Duodenal mucosa (tissue), 2 donors: ENCODE measurements around the gene NDRG3.

ENCODE experiments used
- H3K27ac ChIP-seq: one replicate; pipeline ENCODE4 v1.7.0; 2013; ENCODE audit warnings: low read depth, low read length
- H3K27me3 ChIP-seq, 2 donors: one replicate each; pipeline ENCODE4 v1.7.0; 2013; ENCODE audit warnings: low read length in 2 of 2, control low read depth in 1 of 2; ENCODE audit not compliant: insufficient read depth in 2 of 2, control insufficient read depth in 1 of 2
- H3K36me3 ChIP-seq, 2 donors: one replicate each; pipeline ENCODE4 v1.7.0; 2013; ENCODE audit warnings: low read length in 2 of 2, control low read depth in 1 of 2; ENCODE audit not compliant: insufficient read depth in 2 of 2, control insufficient read depth in 1 of 2
- H3K4me1 ChIP-seq, 2 donors: one replicate each; pipeline ENCODE4 v1.7.0; 2013; ENCODE audit warnings: low read length in 2 of 2, control low read depth in 1 of 2; ENCODE audit not compliant: insufficient read depth in 2 of 2, control insufficient read depth in 1 of 2
- H3K4me3 ChIP-seq, 2 donors: one replicate each; pipeline ENCODE4 v1.7.0; 2013; ENCODE audit warnings: low read length in 2 of 2, low read depth in 1 of 2
- H3K9ac ChIP-seq, 2 donors: one replicate each; pipeline ENCODE4 v1.7.0; 2013; ENCODE audit warnings: low read length in 2 of 2, low read depth in 1 of 2
- H3K9me3 ChIP-seq, 2 donors: one replicate each; pipeline ENCODE4 v1.7.0; 2013; ENCODE audit warnings: low read length in 2 of 2, control low read depth in 1 of 2; ENCODE audit not compliant: control insufficient read depth in 1 of 2

Gene NDRG3

DNA sequence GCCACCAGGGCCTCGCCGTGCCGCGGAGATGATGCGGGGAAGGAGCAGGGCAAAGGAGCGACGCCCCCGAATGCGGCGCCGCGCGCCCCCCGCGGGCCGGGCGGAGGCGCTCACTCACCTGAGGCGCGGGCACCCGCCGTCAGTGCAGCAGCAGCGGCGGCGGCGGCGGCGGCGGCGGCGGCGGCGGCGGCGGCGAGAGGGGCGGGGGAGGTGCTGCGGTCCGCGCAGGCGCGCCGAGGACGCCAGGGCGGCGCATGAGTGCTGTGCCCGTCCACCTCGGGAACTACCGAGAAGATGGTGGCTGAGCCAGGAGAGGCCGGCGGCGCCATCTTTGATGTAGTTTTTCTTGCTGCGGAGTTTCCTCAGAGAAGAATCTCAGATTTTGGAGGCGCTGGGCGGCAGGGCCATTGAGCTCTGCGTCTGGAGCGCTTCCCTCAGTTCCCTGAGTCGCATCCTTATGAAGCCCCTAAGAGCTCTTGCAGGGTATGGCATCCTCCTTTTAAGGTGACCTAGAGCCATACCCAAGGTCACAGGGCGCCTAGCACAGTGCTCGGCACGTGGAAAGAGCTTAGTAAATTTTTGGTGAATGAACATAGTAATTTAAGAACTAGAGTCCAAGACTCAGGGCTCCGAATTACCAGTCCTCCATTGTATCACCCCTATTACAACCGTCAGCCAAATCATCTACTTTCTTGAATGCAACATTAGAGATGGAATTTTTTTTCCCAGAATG, at the start of gene NDRG3:
NDRG3 (minus strand) TSS at position 164 of the 733 bp plus-strand sequence. CDS start 24,355 bp downstream, outside the sequence.
- Histone ChIP-seq H3K36me3 (no peaks in the 10 kb centered on the region), H3K27ac (peak within 1 kb of the TSS; percentile 72), H3K9me3 (no peaks in the 10 kb centered on the region), H3K9ac (peak within 1 kb of the TSS; percentile 72 to 75), H3K4me1 (peaks cover 7 to 9% of the 10 kb centered on the region in 2 donors), H3K4me3 (peak within 1 kb of the TSS; percentile 91 to 92), H3K27me3 (no peaks in the 10 kb centered on the region)

DNA sequence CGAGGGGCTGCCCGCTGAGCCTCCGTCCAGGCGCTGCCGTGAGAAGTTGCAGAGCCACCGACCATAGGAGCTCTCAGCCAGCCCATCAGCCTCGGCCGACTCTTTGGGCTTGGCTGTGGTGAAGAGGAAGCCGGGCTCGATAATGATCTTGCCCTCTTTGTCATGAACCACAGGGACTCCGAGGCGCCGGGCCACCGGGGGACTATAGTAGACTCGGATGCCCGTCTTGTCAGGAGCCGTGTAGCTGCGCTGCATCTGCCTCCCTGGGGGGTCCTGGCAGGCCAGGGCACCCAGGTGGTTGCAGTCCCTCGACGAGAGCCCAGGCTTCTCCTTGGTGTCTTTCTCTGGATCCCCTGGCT, 48.2 kb upstream of the NDRG3 start:
- Histone ChIP-seq H3K9ac (no peak overlapping the region), H3K4me3 (no peak overlapping the region), H3K9me3 (no peaks in the 10 kb centered on the region), H3K27me3 (no peaks in the 10 kb centered on the region), H3K36me3 (peaks cover 17 to 46% of the 10 kb centered on the region in 2 donors), H3K4me1 (no peaks in the 10 kb centered on the region), H3K27ac (no peak overlapping the region)

DNA sequence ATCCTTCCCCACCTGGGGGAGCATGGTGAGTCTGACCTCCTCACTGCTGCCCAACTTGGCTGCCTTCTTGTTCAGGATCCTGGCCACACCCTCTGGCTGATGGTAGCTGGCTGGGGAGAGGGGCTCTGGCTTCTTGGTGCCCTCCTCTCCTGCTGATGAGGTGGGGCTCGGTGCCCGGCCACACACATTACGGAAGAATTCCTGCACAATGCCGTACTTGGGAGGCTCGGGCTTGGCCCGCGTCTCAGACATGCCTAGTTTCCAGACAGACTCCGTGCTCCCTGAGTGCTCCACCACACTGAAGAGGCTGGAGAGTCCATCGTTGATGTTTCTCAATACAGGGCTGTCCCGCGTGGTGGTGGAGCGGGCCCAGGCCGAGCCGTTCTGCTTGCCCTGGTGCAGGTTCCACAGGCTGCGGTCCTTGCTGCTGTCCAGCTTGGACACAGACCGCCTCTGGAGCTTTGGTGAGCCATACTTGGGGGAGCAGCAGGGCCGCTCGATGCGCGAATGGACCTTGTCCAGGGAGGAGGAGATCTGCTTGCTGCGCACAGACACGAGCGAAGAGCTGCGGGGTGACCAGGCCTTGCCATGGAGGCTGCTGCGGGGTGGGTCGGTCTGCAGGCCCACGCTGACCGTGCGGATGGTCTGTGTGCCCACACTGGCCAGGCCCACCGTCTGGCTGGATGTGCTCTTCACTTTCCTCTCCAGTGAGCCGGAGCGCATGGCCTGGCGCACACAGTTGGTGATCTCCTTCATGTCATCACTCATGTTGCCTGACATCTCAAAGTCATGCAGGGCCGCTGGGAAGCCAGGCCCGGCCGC, 47.6 kb upstream of the NDRG3 start:
- Histone ChIP-seq H3K9ac (no peak overlapping the region), H3K9me3 (no peaks in the 10 kb centered on the region), H3K4me3 (no peak overlapping the region), H3K27me3 (no peaks in the 10 kb centered on the region), H3K4me1 (no peaks in the 10 kb centered on the region), H3K36me3 (peaks cover 14 to 46% of the 10 kb centered on the region in 2 donors), H3K27ac (no peak overlapping the region)

DNA sequence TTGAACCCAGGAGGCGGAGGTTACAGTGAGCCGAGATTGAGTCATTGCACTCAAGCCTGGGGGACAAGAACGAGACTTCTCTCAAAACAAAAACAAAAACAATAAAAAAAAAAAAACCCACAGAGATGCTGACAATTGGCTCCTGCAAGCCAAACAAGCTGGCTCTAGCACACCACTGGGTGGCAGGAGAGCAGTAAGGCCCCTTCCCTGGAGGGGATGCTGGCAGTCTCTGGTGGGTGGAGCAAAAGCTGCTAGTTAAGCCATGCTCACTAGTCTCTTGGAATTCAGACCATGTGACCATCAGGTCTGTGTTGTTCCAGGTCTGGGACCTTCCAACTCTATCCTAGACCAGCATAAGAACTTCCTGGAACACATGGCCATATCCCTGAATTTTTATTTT, 46.5 kb upstream of the NDRG3 start:
- no peak overlapping the region for H3K9ac ChIP-seq
- no peak overlapping the region for H3K27ac ChIP-seq
- no peak overlapping the region for H3K4me3 ChIP-seq
- H3K9me3 ChIP-seq, result no peaks in the 10 kb centered on the region
- no peaks in the 10 kb centered on the region for H3K4me1 ChIP-seq
- peaks cover 9 to 35% of the 10 kb centered on the region in 2 donors for H3K36me3 ChIP-seq
- H3K27me3 ChIP-seq, result no peaks in the 10 kb centered on the region

DNA sequence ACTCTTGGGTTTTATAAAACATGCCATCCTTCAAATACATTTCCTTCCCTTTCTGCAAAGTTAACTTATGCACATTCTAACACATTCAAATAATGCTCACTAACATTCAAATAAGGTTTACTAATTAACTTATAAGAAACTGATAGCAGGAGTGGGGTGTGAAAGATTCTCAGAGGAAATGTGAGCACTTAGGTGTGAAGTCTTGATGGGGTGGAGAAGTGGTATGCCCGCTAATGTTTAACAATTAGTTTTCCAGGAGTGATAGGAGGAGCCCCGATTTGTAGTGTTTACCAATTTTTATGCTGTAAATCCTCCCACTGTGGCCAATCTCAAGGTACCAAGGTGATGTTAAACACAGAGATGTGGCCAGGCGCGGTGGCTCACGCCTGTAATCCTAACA, 46.0 kb upstream of the NDRG3 start:
- Histone ChIP-seq H3K27ac (no peak overlapping the region), H3K4me3 (no peak overlapping the region), H3K36me3 (peaks cover 9 to 30% of the 10 kb centered on the region in 2 donors), H3K4me1 (no peaks in the 10 kb centered on the region), H3K9me3 (no peaks in the 10 kb centered on the region), H3K27me3 (no peaks in the 10 kb centered on the region), H3K9ac (no peak overlapping the region)

DNA sequence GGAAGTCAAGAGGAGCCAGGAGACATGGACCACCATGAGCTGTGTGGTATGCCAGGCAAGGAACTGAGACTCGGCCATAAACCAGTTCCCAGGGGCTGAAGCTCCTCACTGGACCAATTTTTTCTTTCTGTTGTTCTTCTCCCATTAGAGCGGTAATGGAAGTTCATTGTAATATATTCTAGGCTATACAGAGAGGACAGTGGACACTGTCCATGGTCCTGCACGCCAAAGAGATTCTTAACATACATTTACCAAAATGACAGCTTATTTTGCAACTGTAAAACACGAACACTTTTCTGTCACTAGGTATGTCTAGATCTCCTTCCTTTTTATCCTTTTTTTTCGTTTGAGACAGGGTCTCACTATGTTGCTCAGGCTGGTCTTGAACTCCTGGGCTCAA, 40.8 kb upstream of the NDRG3 start:
- no peak overlapping the region for H3K9ac ChIP-seq
- H3K27me3 ChIP-seq, result no peaks in the 10 kb centered on the region
- H3K4me1 ChIP-seq, result no peaks in the 10 kb centered on the region
- H3K9me3 ChIP-seq, result no peaks in the 10 kb centered on the region
- H3K36me3 ChIP-seq, result peaks cover 0 to 31% of the 10 kb centered on the region in 2 donors
- no peak overlapping the region for H3K4me3 ChIP-seq
- H3K27ac ChIP-seq, result no peak overlapping the region

DNA sequence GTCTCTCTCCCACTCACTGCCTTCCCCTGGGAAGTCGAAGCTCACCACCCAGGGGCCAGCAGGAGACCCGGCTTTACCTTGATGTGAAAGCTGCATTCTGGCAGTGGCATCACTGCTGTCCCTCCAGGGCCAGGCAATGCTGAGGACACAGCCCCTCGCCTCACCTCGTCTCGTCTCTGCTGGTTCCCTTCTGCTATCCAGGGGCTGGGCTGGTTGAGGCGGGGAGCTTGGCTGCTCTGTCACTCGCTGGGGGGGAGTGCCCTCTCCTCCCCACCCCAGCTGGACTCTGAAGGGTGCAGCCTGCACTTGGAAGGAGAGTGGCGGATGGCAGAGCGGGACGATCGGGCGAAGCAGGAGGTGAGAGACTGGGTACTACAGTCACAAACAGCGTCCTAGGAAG, 40.4 kb upstream of the NDRG3 start:
- no peak overlapping the region for H3K4me3 ChIP-seq
- H3K27ac ChIP-seq, result no peak overlapping the region
- H3K9ac ChIP-seq, result no peak overlapping the region
- no peaks in the 10 kb centered on the region for H3K27me3 ChIP-seq
- no peaks in the 10 kb centered on the region for H3K4me1 ChIP-seq
- H3K36me3 ChIP-seq, result peaks cover 0 to 27% of the 10 kb centered on the region in 2 donors
- H3K9me3 ChIP-seq, result no peaks in the 10 kb centered on the region

DNA sequence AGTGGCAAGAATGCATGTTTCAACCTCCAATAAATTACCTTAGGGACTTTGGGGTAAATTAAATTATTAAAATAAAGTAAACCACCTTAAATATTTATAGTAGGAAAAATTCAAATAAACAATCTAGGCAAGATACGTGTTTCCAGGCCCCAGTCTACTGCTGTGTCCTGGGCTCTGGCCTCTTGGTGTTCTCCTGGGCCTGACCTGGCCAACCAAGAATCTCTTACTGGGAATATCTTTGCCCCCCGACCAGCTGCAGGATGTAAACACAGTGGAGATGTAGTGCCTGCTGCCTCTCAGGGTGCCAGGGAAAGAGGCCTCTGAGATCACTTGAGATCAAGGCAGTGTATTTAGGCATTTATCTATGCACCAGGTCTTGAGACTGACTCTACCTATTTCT, 39.4 kb upstream of the NDRG3 start:
- H3K4me1 ChIP-seq, result no peaks in the 10 kb centered on the region
- H3K27me3 ChIP-seq, result no peaks in the 10 kb centered on the region
- no peak overlapping the region for H3K4me3 ChIP-seq
- H3K9me3 ChIP-seq, result no peaks in the 10 kb centered on the region
- no peak overlapping the region for H3K9ac ChIP-seq
- no peak overlapping the region for H3K27ac ChIP-seq
- H3K36me3 ChIP-seq, result peaks cover 0 to 27% of the 10 kb centered on the region in 2 donors

DNA sequence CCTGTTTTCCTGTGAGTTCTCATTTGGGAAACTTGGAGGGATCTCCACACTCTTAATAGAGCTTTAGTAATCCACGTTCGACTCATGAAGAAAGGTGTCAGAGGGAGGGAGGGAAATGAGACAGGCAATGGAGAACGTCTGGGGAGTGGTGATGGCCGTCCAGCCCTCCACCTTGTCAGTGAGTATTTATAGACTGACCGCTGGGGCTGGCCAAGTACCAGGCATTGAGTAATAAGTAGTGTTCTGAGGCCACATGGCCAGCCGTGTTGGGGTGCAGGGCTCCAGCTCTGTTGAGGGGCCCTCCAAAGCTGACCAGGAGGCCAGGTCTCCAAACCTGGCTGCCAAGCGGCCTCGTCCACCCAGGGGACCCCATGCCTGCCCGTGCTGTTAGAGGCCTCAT, 39.0 kb upstream of the NDRG3 start:
- no peaks in the 10 kb centered on the region for H3K9me3 ChIP-seq
- no peak overlapping the region for H3K27ac ChIP-seq
- H3K9ac ChIP-seq, result no peak overlapping the region
- H3K4me3 ChIP-seq, result no peak overlapping the region
- H3K36me3 ChIP-seq, result peaks cover 0 to 27% of the 10 kb centered on the region in 2 donors
- H3K4me1 ChIP-seq, result no peaks in the 10 kb centered on the region
- H3K27me3 ChIP-seq, result no peaks in the 10 kb centered on the region

DNA sequence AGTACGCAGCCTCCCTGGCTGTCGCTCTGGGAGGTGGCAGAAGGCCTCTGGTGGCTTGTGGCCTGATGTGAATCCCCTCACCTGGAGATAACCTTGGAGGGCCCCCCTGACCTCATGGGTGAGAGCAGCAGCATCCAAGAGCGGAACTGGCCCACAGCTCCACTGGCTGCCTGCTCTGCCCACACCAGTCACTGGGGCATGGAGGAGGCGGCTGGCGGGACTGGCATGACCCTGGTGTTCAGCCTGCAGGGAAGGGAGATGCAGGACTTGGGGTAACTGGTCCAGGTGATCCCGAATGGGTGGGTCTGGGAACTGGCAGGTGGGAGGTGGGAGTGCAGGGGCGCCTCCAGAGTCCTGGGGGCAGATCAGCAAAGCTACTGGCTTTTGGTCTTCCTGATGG, 38.2 kb upstream of the NDRG3 start:
- H3K4me3 ChIP-seq, result no peak overlapping the region
- H3K27me3 ChIP-seq, result no peaks in the 10 kb centered on the region
- H3K9ac ChIP-seq, result no peak overlapping the region
- H3K36me3 ChIP-seq, result peaks cover 0 to 27% of the 10 kb centered on the region in 2 donors
- H3K27ac ChIP-seq, result no peak overlapping the region
- H3K4me1 ChIP-seq, result no peaks in the 10 kb centered on the region
- no peaks in the 10 kb centered on the region for H3K9me3 ChIP-seq
